Measurements from ENCODE around the gene MZT2A.
"Not testable (repeated sequence)": the region's sequence is repeated elsewhere in the genome, so short reads cannot be mapped to it uniquely, and the experiment has no call there.

Gene MZT2A

DNA sequence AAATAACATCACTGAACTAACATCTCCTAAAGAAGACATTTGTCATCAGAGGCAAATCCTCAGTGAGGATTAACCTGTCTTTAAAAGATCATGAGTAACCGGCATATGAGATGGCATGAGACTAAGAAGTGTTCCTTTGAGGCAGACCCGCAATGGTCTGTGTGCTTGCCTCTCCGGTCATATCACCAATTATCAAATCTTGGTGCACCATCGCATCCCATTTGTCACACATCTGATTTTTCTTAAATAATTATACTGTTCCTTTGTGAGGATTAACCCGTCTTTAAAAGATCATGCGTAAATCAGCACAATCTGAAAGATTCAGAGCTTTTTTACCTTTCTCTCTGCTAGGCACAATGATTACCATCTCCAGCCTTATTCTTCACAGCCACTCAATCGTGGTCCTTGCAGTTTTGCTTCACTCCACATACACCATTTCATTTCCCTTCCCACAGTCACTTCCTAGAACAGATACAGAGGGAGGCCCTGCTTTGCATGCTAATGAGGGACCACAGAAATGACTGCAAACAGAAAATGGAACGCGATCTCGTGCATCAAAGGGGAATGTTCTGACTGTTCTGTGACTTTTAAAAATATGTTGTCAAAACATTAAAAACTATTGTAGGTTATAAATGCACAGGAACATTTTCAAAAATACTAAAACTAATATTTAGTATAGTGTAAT is 40.8 kb downstream of the MZT2A start:
- not testable (repeated sequence) for H3K27me3 ChIP-seq (ENCODE audit: low read depth, low read length); H3K27ac ChIP-seq (ENCODE audit: low read length); H3K4me1 ChIP-seq (ENCODE audit: low read length); H3K36me3 ChIP-seq (replicated peaks; ENCODE audit: low read depth, low read length); H3K9ac ChIP-seq (ENCODE audit: low read length); H4K20me1 ChIP-seq (ENCODE audit: insufficient read depth, low read length); H3K4me3 ChIP-seq (ENCODE audit: low read length); H3K9me3 ChIP-seq (ENCODE audit: insufficient read depth, low read length); H3K79me2 ChIP-seq (ENCODE audit: low read length)
- 0 out of 2 replicates have a peak overlapping the region, but pooled peaks have one; percentile 15 for H2AFZ ChIP-seq (ENCODE audit: low read depth, low read length)
- peak overlapping the region; percentile 58 for H3K4me2 ChIP-seq (ENCODE audit: low read length)

DNA sequence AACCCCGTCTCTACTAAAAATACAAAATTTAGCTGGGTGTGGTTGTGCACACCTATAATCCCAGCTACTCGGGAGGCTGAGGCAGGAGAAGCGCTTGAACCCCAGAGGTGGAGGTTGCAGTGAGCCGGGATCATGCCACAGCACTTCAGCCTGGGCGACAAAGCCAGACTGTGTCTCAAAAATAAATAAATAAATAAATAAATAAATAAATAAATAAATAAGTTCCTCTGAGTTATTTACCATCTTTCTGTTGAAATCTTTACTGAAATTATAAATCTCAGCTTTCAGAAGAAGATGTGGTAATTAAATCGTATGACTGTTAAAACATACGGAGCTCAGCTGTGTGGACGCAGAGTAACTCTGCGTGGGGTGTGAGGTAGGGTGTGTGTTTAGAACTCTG is 44.2 kb downstream of the MZT2A start:
- H3K27ac ChIP-seq (ENCODE audit: low read length); H4K20me1 ChIP-seq (ENCODE audit: insufficient read depth, low read length); H2AFZ ChIP-seq (ENCODE audit: low read depth, low read length); H3K4me3 ChIP-seq (ENCODE audit: low read length); H3K79me2 ChIP-seq (ENCODE audit: low read length); H3K36me3 ChIP-seq (replicated peaks; ENCODE audit: low read depth, low read length); H3K27me3 ChIP-seq (ENCODE audit: low read depth, low read length); H3K4me2 ChIP-seq (ENCODE audit: low read length); H3K9me3 ChIP-seq (ENCODE audit: insufficient read depth, low read length); H3K9ac ChIP-seq (ENCODE audit: low read length); H3K4me1 ChIP-seq (ENCODE audit: low read length): not testable (repeated sequence)

GRCh38 chr2:131445896-131446295 is 46.3 kb downstream of the MZT2A start:
- Histone ChIP-seq H3K79me2 (ENCODE audit: low read length) (no peaks in the 10 kb centered on the region), H3K27me3 (ENCODE audit: low read depth, low read length) (no peaks in the 10 kb centered on the region), H3K4me1 (ENCODE audit: low read length) (no peaks in the 10 kb centered on the region), H3K4me3 (ENCODE audit: low read length) (no peak overlapping the region), H3K9ac (ENCODE audit: low read length) (no peak overlapping the region), H4K20me1 (ENCODE audit: insufficient read depth, low read length) (no peaks in the 10 kb centered on the region), H3K36me3 (replicated peaks; ENCODE audit: low read depth, low read length) (no peaks in the 10 kb centered on the region), H3K27ac (ENCODE audit: low read length) (no peak overlapping the region), H3K9me3 (ENCODE audit: insufficient read depth, low read length) (no peaks in the 10 kb centered on the region), H2AFZ (ENCODE audit: low read depth, low read length) (no peak overlapping the region), H3K4me2 (ENCODE audit: low read length) (no peak overlapping the region)
- no peak for TF ChIP-seq EZH2phosphoT487 (IDR thresholded peaks at IDR 0.05; ENCODE audit: low read depth)
- TF ChIP-seq, protein P1, sequence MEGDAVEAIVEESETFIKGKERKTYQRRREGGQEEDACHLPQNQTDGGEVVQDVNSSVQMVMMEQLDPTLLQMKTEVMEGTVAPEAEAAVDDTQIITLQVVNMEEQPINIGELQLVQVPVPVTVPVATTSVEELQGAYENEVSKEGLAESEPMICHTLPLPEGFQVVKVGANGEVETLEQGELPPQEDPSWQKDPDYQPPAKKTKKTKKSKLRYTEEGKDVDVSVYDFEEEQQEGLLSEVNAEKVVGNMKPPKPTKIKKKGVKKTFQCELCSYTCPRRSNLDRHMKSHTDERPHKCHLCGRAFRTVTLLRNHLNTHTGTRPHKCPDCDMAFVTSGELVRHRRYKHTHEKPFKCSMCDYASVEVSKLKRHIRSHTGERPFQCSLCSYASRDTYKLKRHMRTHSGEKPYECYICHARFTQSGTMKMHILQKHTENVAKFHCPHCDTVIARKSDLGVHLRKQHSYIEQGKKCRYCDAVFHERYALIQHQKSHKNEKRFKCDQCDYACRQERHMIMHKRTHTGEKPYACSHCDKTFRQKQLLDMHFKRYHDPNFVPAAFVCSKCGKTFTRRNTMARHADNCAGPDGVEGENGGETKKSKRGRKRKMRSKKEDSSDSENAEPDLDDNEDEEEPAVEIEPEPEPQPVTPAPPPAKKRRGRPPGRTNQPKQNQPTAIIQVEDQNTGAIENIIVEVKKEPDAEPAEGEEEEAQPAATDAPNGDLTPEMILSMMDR (IDR thresholded peaks at IDR 0.05; ENCODE audit: low read depth, low read length) = no peak

DNA sequence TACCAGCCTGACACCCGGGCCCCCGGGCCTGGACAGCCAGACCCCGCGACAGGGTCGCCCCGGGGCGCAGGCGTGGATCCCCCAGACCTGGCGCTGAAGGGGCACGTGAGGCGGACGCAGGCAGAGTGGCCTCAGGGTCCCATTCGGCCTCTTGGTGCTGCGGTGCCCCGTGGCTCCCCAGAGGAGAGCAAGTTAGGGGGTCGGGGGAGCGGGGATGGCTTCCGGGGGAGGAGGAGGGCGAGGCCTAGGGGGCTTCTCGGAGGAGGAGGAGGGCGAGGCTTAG is 46.7 kb downstream of the MZT2A start:
- H3K9me3 ChIP-seq (ENCODE audit: insufficient read depth, low read length); H3K27ac ChIP-seq (ENCODE audit: low read length); H3K4me2 ChIP-seq (ENCODE audit: low read length); H3K27me3 ChIP-seq (ENCODE audit: low read depth, low read length); H4K20me1 ChIP-seq (ENCODE audit: insufficient read depth, low read length); H3K79me2 ChIP-seq (ENCODE audit: low read length); H3K36me3 ChIP-seq (replicated peaks; ENCODE audit: low read depth, low read length); H3K4me3 ChIP-seq (ENCODE audit: low read length); H3K4me1 ChIP-seq (ENCODE audit: low read length); H3K9ac ChIP-seq (ENCODE audit: low read length); H2AFZ ChIP-seq (ENCODE audit: low read depth, low read length): not testable (repeated sequence)

GRCh38 chr2:131444736-131445514 is 47.3 kb downstream of the MZT2A start:
- H3K27ac ChIP-seq (ENCODE audit: low read length); H3K4me3 ChIP-seq (ENCODE audit: low read length); H3K36me3 ChIP-seq (replicated peaks; ENCODE audit: low read depth, low read length); H3K4me2 ChIP-seq (ENCODE audit: low read length); H2AFZ ChIP-seq (ENCODE audit: low read depth, low read length); H3K4me1 ChIP-seq (ENCODE audit: low read length); H4K20me1 ChIP-seq (ENCODE audit: insufficient read depth, low read length); H3K9ac ChIP-seq (ENCODE audit: low read length); H3K9me3 ChIP-seq (ENCODE audit: insufficient read depth, low read length); H3K79me2 ChIP-seq (ENCODE audit: low read length); H3K27me3 ChIP-seq (ENCODE audit: low read depth, low read length): not testable (repeated sequence)

- not testable (repeated sequence) for H3K27ac ChIP-seq (ENCODE audit: low read length); H3K9me3 ChIP-seq (ENCODE audit: insufficient read depth, low read length); H3K9ac ChIP-seq (ENCODE audit: low read length); H3K36me3 ChIP-seq (replicated peaks; ENCODE audit: low read depth, low read length); H3K27me3 ChIP-seq (ENCODE audit: low read depth, low read length); H3K79me2 ChIP-seq (ENCODE audit: low read length); H4K20me1 ChIP-seq (ENCODE audit: insufficient read depth, low read length); H3K4me3 ChIP-seq (ENCODE audit: low read length); H3K4me1 ChIP-seq (ENCODE audit: low read length); H3K4me2 ChIP-seq (ENCODE audit: low read length); H2AFZ ChIP-seq (ENCODE audit: low read depth, low read length)
Measured at GRCh38 chr2:131440742-131441468, 51.3 kb downstream of the MZT2A start.
